Fibroblast of the aortic adventitia (primary cell): ENCODE measurements around the gene TRIP10. TPM values are rescaled to one million over a fixed set of nuclear protein-coding genes. Genes with fewer than 3 reads are reported as not detected.
A peak's percentile ranks its signal among the peaks of the same experiment; 100 is the strongest.
"Not testable (repeated sequence)": the region's sequence is repeated elsewhere in the genome, so short reads cannot be mapped to it uniquely, and the experiment has no call there.

Source experiments
- DNase-seq: peaks from one replicate; pipeline ENCODE4 v3.0.0-alpha.2; 2010; ENCODE audit warnings: low read depth
- H3K4me3 ChIP-seq: 2 replicates; pipeline ENCODE4 v1.5.1; 2011; ENCODE audit warnings: low read depth, mild to moderate bottlenecking, control low read depth, low read length, moderate library complexity
- CTCF ChIP-seq: IDR thresholded peaks from 2 replicates; pipeline ENCODE4 v1.5.1; 2011; ENCODE audit warnings: mild to moderate bottlenecking, low read length, control low read depth, inconsistent platforms; ENCODE audit not compliant: insufficient read depth
- total RNA-seq: library from RNA; depleted of rRNA; stranded (reverse); fragments of >200 nt; gene quantifications from 2 replicates; pipeline ENCODE4 v1.2.3, GENCODE V29; 2012; ENCODE audit warnings: low replicate concordance

Gene TRIP10
- total RNA-seq, 1 donor = 44.9 TPM

DNA sequence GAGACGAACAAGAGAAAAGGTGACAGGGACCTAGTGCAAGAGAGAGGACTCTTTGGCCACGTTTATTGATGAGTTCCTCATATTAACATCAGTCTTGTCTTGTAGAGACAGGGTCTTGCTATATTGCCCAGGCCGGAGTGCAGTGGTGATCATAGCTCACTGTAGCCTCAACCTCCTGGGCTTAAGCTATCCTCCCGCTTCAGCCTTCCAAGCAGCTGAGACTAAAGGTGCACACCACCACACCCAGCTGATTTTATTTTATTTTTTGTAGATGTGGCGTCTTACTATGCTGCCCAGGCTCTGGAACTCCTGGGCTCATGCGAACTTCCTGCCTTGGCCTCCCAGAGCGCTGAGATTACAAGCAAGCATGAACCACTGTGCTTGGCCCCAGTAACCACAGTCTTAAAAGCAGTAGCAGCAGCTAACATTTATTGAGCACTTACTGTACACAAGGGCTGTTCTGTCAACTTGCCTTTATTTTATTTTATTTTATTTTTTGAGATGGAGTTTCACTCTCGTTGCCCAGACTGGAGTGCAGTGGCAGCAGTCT lies 28.8 kb downstream of the TRIP10 start:
- H3K4me3 ChIP-seq = no peak overlapping the region
- TF ChIP-seq CTCF = no peak
- no peak for DNase-seq

- DNase-seq = peak; percentile 28
- TF ChIP-seq CTCF = peak; percentile 13
- H3K4me3 ChIP-seq = no peak overlapping the region
Observed at GRCh38 chr19:6769006-6769619, 29.6 kb downstream of the TRIP10 start.

GRCh38 chr19:6771648-6772027 lies 32.2 kb downstream of the TRIP10 start:
- H3K4me3 ChIP-seq, DNase-seq: not testable (repeated sequence)

DNA sequence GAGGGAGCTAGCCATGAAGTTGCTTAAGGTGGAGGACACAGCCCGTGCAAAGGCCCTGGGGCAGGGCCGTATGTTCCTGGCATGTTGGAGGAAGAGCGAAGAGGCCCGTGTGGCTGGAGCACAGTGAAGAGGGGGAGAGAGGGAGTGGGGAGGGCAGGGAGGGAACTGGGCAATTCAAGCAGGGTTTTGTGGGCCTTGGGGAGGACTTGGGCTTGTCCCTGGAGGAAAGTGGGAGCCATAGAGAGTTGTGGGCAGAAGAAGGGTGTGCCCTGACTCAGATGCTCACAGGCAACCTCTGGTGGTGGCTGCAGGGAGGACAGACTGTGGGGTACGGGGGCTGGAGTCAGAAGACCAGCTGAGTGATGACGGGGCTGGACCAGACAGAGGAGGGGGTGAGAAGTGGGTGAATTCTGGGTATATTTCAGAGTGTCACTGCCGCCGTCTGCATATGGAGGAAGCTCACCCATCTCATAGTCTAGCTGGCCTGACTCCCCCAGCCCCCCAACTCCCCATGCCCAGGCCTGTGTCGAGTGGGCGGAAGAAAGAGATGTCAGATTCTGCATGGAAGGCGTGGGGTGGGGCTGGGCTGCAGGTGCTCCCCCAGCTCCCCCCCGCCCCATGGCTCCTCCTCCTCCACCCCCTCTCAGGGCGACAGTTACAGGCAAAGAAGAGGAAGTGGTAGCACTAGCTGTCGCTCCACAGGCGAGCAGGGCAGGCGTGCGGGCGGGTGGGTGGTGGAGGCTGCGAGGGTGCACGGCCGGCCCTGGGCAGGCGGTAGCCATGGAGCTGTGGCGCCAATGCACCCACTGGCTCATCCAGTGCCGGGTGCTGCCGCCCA lies 32.8 kb downstream of the TRIP10 start, which contains the start of gene VAV1:
Gene VAV1, plus strand, starts transcription at position 681 of the 838 bp plus-strand sequence. Its CDS starts 100 bp downstream, at position 781.
- H3K4me3 ChIP-seq = no peak within 1 kb of the TSS
- no peak for TF ChIP-seq CTCF
- no peak for DNase-seq

GRCh38 chr19:6772866-6773322 lies 33.4 kb downstream of the TRIP10 start:
- no peak overlapping the region for H3K4me3 ChIP-seq
- TF ChIP-seq CTCF = no peak
- DNase-seq = no peak

GRCh38 chr19:6773323-6773931 lies 33.9 kb downstream of the TRIP10 start:
- no peak overlapping the region for H3K4me3 ChIP-seq
- DNase-seq = no peak
- no peak for TF ChIP-seq CTCF
